ENCODE data around the gene ATP2C2. TPM values are rescaled to one million over a fixed set of nuclear protein-coding genes. Genes with fewer than 3 reads are reported as not detected.

Gene ATP2C2
- total and polyA plus RNA-seq, 2 of the 8 experiments (the other 6 are each of a cell fraction or from before 2014, with no cell fraction given), result 1.2 to 2.8 TPM

- no peaks in the 10 kb centered on the region for H4K20me1 ChIP-seq (replicated peaks in 1 of 2; ENCODE audit: control insufficient read depth in 1 of 2, insufficient read depth in 2 of 2, low read length in 2 of 2)
- ChIA-PET CTCF (ENCODE audit: partially characterized antibody) (interaction anchor here (0.6 to 2.2 kb wide), 5 partner anchors 23 to 462 kb away, joined by 3 to 8 read pairs (median 3); no protein-coding TSS in a partner anchor), POLR2A (ENCODE audit: partially characterized antibody) (no interaction called here)
- H3K4me1 ChIP-seq (replicated peaks in 1 of 4; ENCODE audit: control insufficient read depth in 3 of 4, insufficient read depth in 4 of 4, low read length in 3 of 4), result no peaks in the 10 kb centered on the region
- no peak for FAIRE-seq
- no peak overlapping the region for H3K56ac ChIP-seq (replicated peaks; ENCODE audit: insufficient read length, low read depth, low read length)
- H3K27ac ChIP-seq (ENCODE audit: low read depth, low read length), result no peak overlapping the region
- H3K27me3 ChIP-seq (replicated peaks in 1 of 4; ENCODE audit: control insufficient read depth in 3 of 4, extremely low read depth in 1 of 4, insufficient read depth in 3 of 4, low read length in 3 of 4), result no peaks in the 10 kb centered on the region; a peak in 1 of 7 replicates
- H3K79me2 ChIP-seq (ENCODE audit: control insufficient read depth in 1 of 2, insufficient read depth in 2 of 2, low read length in 2 of 2), result no peaks in the 10 kb centered on the region
- H2BK5ac ChIP-seq (ENCODE audit: low read depth, low read length), result no peak overlapping the region
- H3K36me3 ChIP-seq (ENCODE audit: control insufficient read depth in 2 of 4, insufficient read depth in 4 of 4, low read length in 3 of 4), result no peaks in the 10 kb centered on the region
- H2AFZ ChIP-seq (ENCODE audit: low read length), result no peak overlapping the region
- H2BK120ac ChIP-seq (replicated peaks; ENCODE audit: low read depth, low read length), result no peak overlapping the region
- no peaks in the 10 kb centered on the region for H3K79me1 ChIP-seq (ENCODE audit: low read depth, low read length)
- H4K5ac ChIP-seq (ENCODE audit: insufficient read length, low read depth, low read length), result no peak overlapping the region
- no peak overlapping the region for H3K23ac ChIP-seq (ENCODE audit: insufficient read length)
- no peak overlapping the region for H2BK12ac ChIP-seq (ENCODE audit: low read depth, low read length)
- H4K91ac ChIP-seq (replicated peaks; ENCODE audit: insufficient read length, low read length), result no peak overlapping the region
- H3K14ac ChIP-seq (ENCODE audit: insufficient read length), result no peak overlapping the region
- H3K4me3 ChIP-seq (ENCODE audit: extremely low read depth in 1 of 4, insufficient read depth in 2 of 4, low read depth in 3 of 4, low read length in 4 of 4), result no peak overlapping the region
- H2BK15ac ChIP-seq (ENCODE audit: low read length), result no peak overlapping the region
- 90% methylated on average over 2 of the region's 2 CpGs; no CpG with 5 or more reads in 1 of the 2 experiments for WGBS, 2 experiments (ENCODE audit: extremely low coverage in 1 of 2, insufficient coverage in 1 of 2, insufficient read length in 1 of 2, insufficient replicate concordance in 2 of 2, low coverage in 1 of 2, low lambda C conversion rate in 2 of 2, missing lambda C conversion rate in 1 of 2)
- no peak overlapping the region for H3K18ac ChIP-seq (ENCODE audit: extremely low read depth, low read length)
- H3K4ac ChIP-seq (replicated peaks; ENCODE audit: insufficient read length, low read depth, low read length), result no peak overlapping the region
- no peak overlapping the region for H3K4me2 ChIP-seq (ENCODE audit: insufficient read depth in 1 of 2, low read depth in 2 of 2, low read length in 2 of 2)
- H2AK5ac ChIP-seq (ENCODE audit: low read depth, low read length), result no peak overlapping the region
- DNase-seq (ENCODE audit: low read depth in 1 of 2, low spot score in 2 of 2), result no peak
- no peaks in the 10 kb centered on the region for H3K23me2 ChIP-seq (ENCODE audit: low read depth, low read length)
- no peak overlapping the region for H3K9ac ChIP-seq (replicated peaks in 1 of 4; ENCODE audit: extremely low read depth in 1 of 4, low read depth in 3 of 4, low read length in 3 of 4)
- H3K9me3 ChIP-seq (ENCODE audit: insufficient read depth in 2 of 2, low read depth in 1 of 2, low read length in 1 of 2), result no peaks in the 10 kb centered on the region
- no peak overlapping the region for H2BK20ac ChIP-seq (ENCODE audit: low read length)
- H4K8ac ChIP-seq (ENCODE audit: extremely low read depth, insufficient read depth, low read length), result no peak overlapping the region
- TF ChIP-seq SIRT6 (IDR thresholded peaks at IDR 0.05; ENCODE audit: low read length) (no peak), FOSL1 (IDR thresholded peaks at IDR 0.05; ENCODE audit: insufficient read depth, low read depth, low read length) (no peak), KDM1A (IDR thresholded peaks at IDR 0.05; ENCODE audit: borderline replicate concordance, low read length) (no peak), RAD21 (IDR thresholded peaks at IDR 0.05 in 1 of 2, conservative IDR thresholded peaks at IDR 0.05 in 1 of 2; ENCODE audit: low read depth in 2 of 2, low read length in 2 of 2) (no peak), KDM4A (IDR thresholded peaks at IDR 0.05; ENCODE audit: low read depth, low read length, severe bottlenecking) (no peak), SIN3A (conservative IDR thresholded peaks at IDR 0.05 in 1 of 2, IDR thresholded peaks at IDR 0.05 in 1 of 2; ENCODE audit: low read depth in 1 of 2, low read length in 2 of 2) (no peak), JUN (IDR thresholded peaks at IDR 0.05; ENCODE audit: low read depth, low read length) (no peak)
Measured at GRCh38 chr16:84459533-84459894, 91.2 kb downstream of the ATP2C2 start.

Measured in H1 (cell line).